Activated CD4-positive, alpha-beta T cell treated with anti-CD3 and anti-CD28 coated beads, Interleukin-10, Interleukin-2, amounts not matched to agents 100 ng/mL and 50 ng/mL, durations not matched to agents 16 hours and 8 hours (primary cell): ENCODE measurements around the gene RAMP3.
"Not testable (repeated sequence)": the region's sequence is repeated elsewhere in the genome, so short reads cannot be mapped to it uniquely, and the experiment has no call there.

Experiments
- DNase-seq: peaks from one replicate; pipeline ENCODE4 v3.0.0-alpha.2; 2020

RAMP3 gene

DNA sequence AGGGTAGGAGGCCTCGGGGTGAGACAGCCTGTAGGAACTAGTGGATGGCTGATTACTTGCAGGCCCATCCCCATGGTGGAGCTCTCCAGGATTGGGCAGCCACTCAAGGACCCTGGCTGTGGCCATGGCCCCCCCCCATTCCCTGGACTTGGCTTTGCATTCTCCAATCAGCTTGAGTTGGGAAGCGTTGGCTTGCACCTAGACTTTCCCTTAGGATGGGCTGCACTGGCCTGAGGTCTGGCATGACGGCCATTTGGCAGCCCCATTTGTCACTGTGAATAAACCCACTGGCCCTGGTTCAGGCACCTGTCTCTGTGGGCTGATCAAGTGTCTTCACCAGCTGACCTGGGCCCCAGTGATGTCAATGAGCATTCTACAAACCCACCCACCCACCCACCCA, 41.4 kb downstream of the RAMP3 start:
- no peak for DNase-seq

DNA sequence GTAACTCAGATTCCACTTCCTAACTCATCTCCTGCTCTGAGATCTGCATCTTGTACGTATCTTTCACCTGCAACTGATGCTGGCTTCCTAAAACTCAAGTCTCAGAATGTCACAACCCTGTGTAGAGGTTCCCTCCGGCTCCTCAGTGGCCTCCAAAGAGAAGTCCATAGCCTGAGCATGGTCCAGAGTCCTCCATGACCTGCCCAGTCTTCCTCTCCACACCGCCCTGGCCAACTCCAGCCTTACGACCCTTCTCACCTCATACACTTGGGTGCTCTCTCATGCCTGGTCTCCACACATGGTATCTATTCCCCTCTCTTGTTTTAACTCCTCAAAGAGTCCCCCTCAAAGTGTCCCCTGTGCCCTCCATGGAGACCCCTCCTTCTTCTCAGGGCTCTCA, 41.9 kb downstream of the RAMP3 start:
- no peak for DNase-seq

DNA sequence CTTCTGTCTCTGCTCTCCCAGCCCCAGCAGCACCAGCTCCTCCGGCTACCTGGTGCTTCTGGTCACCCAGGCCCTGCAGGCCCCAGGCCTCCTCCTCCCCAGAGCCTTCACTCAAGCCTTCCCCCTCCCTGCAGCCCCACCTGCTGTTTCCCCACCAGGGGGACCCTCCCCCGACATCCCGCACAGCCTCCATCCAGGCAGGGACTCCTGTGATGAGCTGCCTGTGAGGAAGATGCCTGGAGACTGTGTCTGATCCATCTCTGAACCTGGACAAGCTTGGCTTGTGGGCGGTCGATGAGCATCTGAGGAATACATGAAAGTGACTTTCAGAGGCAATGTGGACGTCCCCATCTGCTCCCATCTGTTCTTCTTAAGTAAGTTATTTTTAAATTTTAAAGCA, 45.0 kb downstream of the RAMP3 start:
- no peak for DNase-seq

DNA sequence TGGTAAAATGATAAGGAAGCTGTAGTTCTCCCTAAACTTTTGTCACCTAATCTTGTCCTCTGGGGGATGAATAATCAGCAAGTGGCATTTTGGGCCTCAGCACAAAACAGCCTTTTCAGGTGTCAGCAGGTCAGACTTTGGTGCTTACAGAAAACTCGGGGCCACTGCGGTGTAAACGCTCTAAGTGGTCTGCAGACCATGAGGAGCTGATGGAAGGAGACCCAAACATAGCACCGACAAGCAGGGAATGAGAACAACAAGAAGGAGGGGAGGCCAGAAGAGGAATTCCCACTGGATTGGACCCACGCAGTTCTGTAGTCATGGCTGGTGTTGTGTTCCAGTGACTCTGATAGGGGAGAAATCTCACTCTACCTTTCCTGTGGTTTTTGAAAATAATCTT, 45.4 kb downstream of the RAMP3 start:
- no peak for DNase-seq

DNA sequence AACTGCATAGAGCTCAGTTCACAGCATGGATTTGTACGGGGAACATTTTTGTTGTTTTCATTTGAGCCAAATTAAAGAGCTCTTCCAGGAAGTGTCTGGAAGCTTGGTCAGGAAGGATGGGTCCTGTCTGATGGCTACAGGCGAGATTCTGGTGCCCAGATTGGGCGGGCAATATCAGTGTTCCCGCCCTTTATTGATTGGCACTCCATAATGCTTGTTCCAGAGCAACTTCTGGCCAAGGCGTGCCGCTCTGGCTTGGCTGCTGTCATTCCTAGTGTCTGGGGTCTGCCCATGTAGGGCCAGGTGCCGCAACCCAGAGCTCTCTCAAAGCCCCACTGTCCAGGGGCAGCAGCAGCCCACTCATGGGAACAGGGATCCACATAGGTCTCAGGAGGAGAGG, 45.9 kb downstream of the RAMP3 start:
- no peak for DNase-seq

DNA sequence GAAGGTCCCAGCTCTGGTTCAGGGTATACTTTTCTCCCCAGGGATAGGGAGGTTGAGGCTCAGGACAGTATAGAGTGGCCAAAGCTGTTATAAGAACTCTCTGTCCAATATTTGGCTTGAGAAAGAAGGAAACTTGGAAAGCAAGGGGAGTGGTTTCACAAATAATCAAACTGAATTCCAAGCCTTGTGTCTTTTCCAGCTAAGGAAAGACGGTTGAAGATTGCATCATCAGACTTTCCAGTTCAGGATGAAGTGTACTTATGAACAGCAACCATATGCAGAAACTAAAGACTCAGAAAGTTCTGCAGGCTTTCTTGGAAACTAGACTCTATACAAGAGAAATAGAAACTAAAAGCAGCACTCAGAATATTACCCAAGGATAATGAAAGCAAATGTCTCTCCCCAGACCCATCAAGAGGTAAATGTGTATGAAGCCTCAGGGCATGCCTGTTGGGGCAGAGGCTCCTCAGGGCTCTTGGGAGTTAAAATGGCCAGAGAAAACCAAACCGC, 46.4 kb downstream of the RAMP3 start:
- DNase-seq = peak; percentile 61

DNA sequence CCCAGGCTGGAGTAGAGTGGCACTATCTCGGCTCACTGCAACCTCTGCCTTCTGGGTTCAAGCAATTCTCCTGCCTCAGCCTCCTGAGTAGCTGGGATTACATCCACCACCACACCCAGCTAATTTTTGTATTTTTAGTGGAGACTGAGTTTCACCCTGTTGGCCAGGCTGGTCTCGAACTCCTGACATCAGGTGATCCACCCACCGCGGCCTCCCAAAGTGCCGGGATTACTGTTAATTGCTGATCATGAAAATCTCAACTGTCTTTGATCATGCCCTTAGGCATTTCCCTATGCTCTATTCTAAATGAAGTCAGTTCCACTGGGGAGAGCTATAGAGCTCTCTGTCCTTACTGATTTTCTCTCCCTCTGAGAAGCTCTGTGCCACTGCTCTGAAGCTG, 48.7 kb downstream of the RAMP3 start:
- not testable (repeated sequence) for DNase-seq

DNA sequence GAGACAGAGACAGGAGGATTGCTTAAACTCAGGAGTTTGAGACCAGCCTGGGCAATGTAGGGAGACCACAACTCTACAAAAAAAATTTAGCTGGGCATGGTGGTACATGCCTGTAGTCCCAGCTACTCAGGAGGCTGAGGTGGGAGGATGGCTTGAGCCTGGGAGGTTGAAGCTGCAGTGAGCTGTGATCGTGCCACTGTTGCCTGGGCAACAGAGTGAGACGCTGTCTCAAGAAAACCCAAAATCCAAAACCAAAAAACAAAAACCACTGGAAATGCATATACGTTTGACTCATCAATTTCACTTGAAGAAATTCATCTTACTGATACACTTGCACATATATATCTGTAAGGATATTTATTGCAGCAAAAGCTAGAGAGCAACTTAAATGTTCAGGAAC, 52.3 kb downstream of the RAMP3 start:
- not testable (repeated sequence) for DNase-seq

DNA sequence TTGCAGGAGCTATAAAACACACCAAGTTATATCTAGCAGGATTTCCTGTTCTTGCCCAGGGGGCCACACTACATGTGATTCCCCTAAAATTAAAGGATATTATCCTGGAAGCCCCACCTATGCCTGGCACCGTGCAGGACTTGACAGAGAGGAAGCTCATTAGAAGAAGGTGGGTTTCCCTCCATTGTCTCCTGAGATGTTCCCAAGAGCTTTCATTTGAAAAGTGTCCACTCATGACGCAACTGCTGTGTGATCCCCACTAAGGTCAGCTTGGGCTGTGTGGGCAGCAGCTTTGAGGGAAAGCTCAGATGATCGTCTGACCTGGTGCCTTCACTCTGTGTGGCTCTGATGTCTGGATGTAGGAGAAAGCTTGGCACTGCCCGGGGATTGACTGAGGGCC, 53.5 kb downstream of the RAMP3 start:
- no peak for DNase-seq

DNA sequence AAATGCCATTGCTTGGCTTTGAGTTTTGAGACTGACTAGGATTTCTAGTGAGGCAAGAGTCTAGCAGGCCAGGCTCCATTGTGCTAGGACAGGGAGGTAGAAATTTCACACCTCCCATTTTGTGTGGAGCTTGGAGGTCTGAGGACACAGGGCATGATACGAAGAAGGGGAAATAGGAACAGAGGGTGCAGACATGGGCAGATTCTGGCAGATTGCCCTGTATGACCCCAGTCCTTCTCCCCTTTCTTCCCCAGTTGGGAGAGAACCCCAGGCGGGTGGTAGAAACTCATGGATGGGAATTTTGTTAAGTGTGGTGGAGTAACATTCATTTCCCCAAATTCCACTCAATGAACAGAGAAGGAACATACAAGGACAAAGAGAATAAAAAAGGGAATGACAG, 54.4 kb downstream of the RAMP3 start:
- no peak for DNase-seq

DNA sequence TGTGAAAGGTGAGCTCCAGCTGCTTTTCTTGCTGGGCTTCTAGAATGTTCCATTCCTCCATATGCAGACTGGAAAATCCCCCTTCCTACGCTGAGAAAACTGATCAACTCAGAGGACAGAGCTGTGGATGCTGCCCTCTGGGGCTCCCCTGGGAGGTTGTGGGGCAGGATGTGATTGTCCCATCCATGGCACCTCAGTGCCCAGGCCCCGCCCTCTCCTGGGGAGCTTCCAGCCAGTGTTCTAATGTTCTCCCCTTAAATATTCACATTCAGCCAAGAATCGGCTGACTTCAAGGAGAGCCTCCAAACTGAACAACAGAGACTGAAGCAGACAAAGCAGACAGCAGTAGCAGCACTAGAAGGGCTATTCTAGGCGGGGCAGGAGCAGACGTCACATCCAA, 55.0 kb downstream of the RAMP3 start:
- DNase-seq = no peak

DNA sequence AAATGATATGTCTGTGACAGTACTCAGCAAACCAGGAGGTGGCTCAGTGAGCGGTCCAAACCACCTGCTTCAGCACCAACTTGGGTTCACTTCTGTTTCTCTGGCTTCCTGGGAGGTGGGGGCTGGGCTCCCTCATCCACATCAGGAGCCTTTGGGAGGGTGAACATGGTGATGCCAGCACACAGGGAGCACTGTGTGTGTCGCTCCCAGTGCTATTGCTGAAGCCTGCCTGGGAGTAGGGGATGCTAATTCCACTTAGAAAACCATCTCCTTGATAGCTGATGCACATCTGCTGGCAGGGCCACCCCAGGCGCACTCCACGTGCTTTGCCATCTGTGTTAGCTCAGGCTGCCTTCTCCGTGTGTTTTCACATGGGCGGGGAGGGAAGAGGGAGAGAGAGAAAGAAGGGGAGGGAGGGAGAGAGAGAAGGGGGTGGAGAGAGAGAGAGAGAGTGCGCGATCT, 58.0 kb downstream of the RAMP3 start:
- DNase-seq = no peak

DNA sequence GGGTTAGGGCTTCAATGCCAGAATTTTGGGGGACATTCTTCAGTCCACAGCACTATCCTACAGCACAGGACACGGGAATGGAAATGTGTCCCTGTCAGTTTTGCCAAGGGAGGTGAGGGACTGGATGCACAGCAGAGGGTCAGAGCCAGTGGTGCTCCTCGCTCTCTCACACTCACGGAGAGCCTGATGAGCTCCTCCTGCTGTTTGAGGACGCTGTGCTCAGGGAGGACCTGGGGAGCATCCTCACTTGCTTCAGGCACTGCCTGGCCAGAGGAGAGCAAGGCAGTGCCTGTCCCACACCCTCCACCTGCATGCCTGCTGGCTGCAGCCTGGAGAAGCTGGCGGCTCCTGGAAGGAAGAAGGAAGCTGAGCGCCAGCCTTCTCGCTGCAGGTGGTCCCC, 58.6 kb downstream of the RAMP3 start:
- DNase-seq = no peak

DNA sequence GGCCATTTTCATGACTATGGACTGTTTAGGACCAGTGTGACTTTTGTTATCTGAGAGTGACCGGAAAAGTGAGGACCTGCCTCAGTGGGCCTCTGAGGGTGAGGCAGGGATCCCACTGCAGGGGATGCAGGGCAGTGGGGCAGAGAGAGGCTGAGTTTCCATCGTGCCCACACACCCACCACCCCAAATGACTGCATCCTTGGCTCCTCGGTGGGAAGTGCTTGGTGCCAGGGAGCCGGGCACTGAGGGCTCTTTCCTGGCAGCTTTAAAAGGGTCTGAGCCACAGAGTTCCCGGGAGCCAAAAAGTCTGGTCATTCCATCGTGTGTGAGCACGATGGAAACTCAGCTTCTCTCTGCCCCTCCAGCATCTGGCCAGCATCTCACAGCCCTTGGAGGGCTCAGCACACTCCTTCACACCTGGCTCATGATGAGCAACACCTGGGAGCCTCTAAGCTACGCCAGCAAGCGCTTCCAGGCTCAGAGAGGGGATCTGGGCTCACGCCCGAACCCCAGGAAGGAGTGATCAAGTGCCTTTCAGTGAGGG, 59.1 kb downstream of the RAMP3 start:
- no peak for DNase-seq

DNA sequence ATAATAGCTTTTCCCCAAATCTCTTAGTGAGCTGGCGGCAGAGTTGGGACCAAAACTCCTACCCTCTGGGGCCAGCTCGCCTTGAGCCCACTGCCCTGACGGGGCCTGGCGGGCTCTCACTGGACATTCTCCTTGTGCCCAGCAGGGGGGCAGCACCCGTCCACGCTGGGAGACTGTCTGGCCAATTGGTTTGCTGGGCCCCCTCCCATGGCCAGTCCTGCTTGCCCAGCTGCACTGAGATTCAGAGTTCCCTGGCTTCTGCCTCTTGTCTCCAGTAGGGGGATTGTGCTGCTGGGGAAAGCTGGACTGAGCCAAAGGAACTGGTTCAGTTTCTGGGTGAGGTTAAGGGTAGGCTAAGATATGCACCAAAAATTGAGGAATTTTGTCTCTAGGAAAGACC, 59.8 kb downstream of the RAMP3 start:
- no peak for DNase-seq

DNA sequence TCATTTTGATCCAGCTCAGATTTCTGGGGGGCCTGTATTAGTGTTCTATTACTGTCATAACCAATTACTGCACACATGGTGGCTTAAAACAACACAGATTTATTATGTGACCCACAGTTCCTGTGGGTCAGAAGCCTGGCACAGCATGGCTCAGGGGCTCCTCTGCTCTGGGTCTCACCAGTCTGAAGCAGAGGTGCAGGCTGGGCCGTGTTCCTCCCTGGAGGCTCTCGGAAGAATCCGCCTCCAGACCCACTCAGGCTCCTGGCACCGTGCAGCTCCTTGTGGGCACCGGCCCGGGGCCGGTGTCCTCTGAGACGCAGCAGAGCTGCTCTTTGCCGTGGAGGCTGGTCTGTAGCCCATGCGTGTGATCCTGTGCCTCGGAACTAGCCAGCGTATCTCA, 61.5 kb downstream of the RAMP3 start:
- DNase-seq = no peak

DNA sequence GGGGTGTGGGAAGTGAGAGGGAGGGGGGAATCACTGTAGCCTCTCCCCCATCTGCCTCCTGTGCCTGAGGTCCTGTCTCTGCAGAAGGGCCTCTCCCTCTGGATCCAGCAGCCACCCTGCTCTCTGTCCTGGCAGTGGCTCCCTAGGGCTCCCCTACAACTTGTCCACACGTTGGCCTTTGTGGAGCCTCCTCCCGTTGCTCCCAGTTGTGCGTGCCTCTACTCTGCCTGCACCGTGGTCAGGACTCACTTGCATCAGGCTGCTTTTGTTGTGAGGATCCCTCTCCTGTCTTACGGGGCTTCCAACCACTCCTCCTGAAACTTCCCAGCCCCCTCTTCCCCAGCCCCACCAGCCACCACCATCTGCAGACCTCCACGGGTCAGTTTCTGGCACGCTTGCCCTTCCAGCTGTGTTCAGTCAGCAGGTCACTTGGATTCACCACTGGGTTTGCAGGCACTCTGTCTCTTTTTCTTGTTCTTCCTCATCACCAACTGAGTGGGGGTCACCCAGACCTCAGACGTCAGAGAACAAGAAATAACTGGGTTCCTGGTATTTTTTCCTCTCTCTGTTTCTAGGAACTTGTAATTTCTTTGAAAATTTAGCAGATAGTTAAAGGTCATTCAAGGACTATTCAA, 62.3 kb downstream of the RAMP3 start:
- no peak for DNase-seq

DNA sequence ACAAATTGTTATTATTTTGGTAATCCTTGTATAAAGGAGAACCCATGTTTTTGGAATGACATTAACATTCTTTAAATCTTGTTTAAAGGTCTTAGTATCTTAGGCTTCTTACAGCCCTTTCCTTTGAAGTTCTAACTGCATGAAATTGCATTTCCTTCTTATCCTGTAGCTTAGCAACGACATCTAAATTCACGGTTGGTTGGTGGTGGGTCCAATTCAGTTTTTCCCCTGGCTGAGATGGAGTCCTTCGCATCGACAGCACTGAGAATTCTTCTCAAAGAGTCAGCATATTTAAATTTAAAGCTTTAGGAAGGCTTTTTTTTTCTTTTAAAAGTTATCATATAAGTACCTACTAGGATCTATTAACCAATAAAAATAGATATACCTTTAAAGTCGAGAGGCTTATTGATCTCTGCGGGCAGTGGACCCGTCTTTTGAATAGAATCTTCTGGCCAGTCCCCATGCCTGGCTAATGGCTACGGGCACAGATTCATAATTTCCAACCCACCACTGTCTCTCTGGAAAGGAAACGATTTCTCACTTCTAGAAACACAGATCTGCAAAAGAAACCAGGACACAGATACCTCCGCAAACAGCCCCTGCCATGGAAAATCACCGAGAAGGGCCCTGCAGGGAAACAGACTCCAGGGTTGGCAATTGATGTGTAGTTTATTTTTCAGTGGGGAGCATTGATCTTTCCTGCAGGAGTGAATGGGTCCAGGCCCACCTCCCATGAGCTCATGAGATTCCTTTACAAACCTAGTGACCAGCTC, 63.4 kb downstream of the RAMP3 start:
- DNase-seq = no peak

DNA sequence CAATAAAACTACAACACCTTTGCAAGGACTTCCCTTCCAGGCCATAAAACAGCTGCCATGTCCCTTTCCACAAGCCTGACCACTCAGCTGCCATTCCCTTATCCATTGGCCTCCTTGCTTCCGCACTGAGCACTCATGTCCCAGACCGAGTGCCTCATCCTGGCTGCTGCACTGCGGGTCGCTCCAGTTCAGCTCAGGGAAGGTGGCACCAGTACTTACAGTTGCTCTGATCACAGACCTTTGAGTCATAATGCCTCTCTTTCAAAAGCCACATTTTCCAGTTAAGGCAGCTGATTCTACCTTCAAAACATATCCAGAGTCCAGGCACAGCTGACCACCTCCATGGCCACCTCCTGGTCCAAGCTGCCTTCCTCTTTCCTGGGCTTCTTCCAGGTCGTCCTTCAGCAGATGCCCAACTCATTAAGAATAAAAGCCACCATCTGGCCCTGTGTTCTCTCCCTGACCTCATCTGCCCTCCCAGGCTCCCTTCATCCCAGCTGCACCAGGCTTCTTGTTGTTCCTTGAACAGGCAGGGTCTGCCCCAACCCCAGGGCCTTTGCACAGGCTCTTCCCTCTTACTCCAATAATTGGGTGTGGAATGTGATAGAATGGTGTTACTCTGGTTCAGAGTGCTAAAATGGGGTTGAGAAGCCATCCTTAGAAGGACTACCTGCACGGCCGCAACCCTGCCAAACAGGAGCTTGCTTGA, 64.5 kb downstream of the RAMP3 start:
- no peak for DNase-seq

DNA sequence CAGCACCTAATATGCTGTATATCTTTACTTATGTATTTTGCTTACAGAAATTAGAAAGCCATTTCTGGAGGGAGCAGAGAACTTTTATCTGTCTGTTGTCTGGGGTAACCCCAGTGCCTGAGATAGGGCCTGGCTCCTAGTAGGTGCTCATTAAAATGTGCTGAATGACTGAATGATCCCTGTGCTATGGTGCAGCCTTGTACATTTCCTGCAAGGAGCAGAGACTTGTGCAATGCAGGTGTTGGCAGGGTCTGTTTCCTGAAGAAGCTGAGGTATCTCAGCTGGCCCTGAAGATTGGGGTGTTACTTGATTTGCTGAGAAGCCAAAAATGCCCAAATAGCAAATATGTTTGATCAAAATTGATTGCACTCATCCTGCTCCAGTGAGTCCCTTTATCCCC, 65.5 kb downstream of the RAMP3 start:
- no peak for DNase-seq

DNA sequence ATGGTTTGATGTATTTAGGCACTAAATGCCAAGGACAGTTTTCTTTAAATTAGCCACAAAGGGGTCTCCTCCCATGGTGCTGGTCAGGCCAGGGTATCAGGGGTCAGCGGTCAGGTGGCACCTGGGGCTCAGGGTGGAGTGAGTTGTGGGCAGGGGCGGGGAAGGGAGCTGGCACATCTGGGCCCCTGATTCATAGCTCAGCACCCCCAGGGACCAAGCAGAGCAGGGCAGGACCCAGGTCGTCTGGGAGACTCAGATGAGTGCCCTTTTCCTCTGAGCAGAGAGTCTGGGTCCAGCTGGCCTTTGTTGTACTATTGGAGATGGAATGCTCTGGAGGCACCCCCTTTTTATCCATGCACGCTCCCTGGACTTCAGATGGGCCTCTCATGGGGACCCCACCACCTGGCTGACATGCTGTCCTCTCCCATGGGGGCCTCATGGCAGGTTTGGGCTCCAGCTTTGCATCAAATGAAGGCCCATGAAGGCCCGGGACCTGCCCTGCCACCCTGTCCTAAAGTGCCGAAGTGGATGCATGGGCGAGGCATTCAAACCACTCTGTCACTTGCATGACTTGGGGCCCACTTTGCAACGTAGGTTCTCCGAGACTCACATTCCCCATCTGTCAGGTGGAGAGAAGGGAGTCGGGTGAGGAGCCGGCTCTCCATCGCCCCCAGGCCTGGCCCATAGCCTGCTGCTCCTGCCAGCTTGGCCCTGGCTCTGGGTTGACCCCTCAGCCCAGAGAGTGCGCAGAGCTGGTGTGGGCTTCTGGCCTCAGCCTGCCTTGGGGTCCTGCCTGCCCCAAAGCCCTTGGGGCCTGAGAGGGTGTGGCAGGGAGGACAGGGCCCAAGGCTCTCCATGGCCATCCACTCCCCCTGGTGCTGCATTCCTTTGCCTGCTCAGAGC, 66.4 kb downstream of the RAMP3 start:
- no peak for DNase-seq

DNA sequence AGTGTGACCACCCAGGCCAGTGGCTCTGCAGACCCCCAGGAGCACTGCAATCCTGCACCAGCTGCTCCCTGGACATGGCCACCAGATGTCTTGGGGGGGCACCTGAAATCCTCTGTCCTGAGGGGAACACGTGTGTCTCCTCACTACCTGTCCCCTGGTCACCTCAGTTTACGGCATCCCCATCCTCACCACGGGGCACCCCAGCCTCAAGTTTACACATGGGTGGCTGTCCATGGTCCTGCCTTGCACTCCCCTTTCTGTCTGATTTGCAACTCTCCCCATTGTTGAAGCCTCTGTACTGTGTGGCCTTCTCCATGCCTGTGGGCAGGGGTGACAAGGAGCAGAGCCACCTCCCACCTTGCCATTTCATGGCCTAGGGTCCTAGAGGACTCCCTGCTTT, 67.2 kb downstream of the RAMP3 start:
- DNase-seq = no peak
